ENCODE measurements around the gene TFDP1.

The TFDP1 gene

GRCh38 chr13:113630804-113631203 lies 46.3 kb downstream of the TFDP1 start:
- no peak overlapping the region for H3K4me3 ChIP-seq (ENCODE audit: low read length)
- no peak for TF ChIP-seq ZNF274 (IDR thresholded peaks at IDR 0.05; ENCODE audit: low read depth, low read length)

DNA sequence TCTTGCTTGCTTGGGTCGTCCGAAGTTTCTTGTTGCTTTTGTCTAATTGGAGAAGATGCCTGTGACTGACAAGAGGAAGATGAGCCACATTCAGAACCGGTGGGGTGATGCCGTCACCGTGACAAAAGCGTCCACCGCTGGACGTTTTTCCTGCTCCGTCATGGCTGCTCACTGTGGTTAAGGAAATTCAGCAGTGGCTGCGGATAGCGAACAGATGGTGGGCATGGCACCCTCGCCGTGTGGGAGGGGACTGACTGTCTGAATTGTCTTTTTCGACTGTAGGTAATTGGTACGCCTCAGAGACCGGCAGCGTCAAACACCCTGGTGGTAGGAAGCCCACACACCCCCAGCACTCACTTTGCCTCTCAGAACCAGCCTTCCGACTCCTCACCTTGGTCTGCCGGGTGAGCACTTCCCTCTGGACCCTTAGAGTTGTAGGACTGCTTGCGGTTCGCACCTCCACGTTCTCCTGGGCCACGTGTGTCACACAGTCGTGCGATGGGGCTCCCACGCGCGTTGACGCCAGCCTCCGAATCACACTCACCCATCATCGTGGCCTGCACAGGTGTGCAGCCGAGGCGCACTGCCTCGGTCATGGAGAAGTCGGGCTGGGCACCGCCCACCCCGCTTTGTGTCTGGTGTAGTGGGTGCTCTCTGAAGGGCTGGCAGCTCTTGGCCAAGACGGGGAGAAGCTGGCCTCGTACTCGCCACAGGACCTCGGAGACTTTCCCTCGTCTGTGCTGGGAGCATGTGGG lies 47.0 kb downstream of the TFDP1 start:
- no peak for TF ChIP-seq ZNF274 (IDR thresholded peaks at IDR 0.05; ENCODE audit: low read depth, low read length)
- no peak overlapping the region for H3K4me3 ChIP-seq (ENCODE audit: low read length)

DNA sequence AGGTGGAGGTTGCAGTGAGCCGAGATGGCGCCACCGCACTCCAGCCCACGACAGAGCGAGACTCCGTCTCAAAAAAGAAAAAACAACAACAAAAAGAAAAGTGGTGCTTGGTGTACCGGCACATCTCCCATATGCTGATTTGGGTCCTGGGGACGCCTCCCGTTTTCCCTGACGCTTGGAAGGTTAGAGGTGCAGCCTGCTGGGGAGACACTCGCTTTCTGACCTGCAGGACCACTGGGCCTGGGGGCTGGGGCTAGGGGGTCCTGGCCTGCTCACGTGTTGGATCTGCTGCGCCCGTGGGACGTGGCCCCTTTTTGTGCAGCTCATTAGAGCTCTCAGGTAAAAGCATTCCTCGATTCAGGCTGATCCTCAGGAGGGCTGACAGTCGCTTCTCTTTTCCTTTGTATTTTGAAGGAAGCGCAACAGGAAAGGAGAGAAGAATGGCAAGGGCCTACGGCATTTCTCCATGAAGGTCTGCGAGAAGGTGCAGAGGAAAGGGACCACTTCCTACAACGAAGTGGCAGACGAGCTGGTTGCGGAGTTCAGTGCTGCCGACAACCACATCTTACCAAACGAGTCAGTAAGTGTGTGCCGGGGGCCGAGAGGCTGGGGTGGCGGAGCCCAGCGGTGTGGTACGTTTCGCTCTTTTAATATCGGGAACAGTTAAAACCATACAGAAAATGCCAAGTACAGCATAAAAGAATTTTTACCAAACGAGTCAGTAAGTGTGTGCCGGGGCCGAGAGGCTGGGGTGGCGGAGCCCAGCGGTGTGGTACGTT lies 48.3 kb downstream of the TFDP1 start:
- H3K4me3 ChIP-seq (ENCODE audit: low read length) = no peak overlapping the region
- no peak for TF ChIP-seq ZNF274 (IDR thresholded peaks at IDR 0.05; ENCODE audit: low read depth, low read length)

GRCh38 chr13:113633485-113633873 lies 48.9 kb downstream of the TFDP1 start:
- no peak for TF ChIP-seq ZNF274 (IDR thresholded peaks at IDR 0.05; ENCODE audit: low read depth, low read length)
- no peak overlapping the region for H3K4me3 ChIP-seq (ENCODE audit: low read length)

DNA sequence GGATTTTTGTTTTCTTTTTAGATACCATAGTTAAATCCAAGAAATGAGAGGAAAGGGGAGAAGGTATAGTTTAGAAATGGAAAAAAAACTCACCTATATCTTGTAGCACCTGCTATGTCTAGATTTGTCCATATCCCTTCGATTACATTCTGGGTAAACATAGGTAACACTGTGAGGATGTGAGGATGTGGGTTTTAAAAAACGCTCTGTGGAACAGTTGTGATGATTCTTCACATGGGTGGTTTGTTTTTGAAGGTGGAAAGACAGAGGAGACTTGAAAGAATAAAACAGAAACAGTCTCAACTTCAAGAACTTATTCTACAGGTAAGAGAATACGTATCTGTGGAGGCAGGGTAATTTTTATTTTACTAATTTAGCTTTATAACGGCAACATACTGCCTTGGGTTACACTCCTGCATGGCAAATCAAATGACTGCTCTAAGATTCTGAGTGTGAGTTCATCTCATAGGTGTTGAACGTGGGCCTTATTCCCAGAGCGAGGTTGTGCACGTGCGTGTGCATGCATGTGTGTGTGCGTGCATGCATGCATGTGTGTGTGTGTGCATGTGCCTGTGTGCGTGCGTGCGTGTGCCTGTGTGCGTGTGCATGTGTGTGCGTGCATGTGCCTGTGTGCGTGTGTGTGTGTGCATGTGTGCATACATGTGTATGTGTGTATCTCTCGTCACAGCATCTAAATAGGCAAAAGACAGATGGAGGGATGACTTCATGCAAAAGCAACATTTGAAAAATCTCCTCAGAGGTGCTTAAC lies 49.9 kb downstream of the TFDP1 start:
- no peak overlapping the region for H3K4me3 ChIP-seq (ENCODE audit: low read length)
- no peak for TF ChIP-seq ZNF274 (IDR thresholded peaks at IDR 0.05; ENCODE audit: low read depth, low read length)

DNA sequence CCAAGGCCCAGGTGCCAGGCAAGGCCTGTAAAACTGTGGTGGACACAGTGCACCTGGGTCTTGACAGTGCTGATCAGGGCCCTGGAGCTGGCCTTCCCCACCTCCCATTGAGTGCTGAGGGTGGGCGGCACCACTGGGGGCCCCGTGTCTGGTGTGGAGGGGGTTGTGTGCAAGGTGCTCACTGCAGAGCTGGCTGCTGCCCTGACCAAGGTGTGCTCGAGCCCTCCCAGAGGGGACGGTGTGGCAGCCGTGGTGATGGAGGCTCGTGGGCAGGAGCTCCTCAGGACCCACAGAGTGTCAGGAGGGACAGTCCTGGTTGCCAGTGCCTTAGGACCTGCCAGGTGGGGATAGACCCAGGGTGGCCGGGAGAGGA lies 50.5 kb downstream of the TFDP1 start:
- TF ChIP-seq ZNF274 (IDR thresholded peaks at IDR 0.05; ENCODE audit: low read depth, low read length) = no peak
- no peak overlapping the region for H3K4me3 ChIP-seq (ENCODE audit: low read length)

DNA sequence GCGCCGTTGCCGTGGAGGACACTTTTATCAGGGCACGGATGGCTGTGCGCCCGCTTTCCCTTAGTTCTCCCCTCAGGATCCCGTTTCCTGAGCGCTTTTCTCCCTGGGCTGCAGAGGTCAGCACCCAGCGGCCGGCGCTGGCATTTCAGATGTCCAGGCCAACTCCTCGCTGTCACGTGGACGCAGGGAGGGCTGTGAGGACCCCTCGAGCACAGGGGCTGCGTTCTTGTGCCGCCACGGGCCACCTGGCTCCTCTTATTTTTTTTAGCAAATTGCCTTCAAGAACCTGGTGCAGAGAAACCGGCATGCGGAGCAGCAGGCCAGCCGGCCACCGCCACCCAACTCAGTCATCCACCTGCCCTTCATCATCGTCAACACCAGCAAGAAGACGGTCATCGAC lies 51.2 kb downstream of the TFDP1 start:
- no peak overlapping the region for H3K4me3 ChIP-seq (ENCODE audit: low read length)
- TF ChIP-seq ZNF274 (IDR thresholded peaks at IDR 0.05; ENCODE audit: low read depth, low read length) = no peak

- H3K4me3 ChIP-seq (ENCODE audit: low read length) = no peak overlapping the region
- TF ChIP-seq ZNF274 (IDR thresholded peaks at IDR 0.05; ENCODE audit: low read depth, low read length) = no peak
Observed at GRCh38 chr13:113636266-113636963, 51.9 kb downstream of the TFDP1 start.

DNA sequence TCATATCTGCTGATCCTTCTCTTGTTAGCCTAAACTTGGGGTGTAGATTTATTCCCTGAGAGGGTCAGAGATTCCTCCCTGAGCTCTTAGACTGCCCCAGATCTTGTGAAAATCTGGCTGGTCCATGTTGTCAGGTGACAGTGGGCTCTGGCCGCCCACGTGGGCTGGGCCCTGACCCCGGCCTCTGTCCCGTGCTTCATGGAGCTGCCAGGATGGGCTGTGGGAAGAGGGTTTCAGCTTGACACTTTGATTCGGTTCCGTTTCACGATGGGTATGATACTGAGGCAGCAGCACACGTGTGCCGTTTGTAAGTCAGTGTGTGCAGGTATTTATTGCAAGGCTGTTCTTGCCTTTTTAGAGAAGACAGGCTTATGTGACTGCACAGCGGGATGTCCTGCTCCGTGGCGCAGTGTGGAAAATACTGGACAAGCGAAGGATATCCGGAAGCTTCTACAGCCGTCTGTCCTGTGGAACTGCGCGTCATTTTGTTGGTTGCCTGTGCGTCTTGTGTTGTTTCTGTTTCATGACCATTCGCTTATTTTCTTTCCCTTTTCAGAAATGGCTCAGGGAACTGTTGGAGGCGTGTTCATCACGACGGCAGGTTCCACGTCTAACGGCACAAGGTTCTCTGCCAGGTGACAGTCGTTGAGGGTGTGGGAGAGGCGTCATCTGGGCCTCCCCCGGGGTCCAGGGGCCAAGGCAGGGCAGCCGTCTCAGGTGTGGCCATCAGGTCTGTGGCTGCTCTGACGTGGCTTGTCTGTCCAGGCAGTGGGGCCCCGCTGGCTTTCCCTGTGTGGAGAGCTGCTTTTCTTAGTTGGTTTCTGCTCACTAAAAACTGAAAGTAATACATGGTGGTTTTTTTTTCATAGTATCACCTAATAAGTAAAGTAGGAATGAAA lies 53.0 kb downstream of the TFDP1 start:
- TF ChIP-seq ZNF274 (IDR thresholded peaks at IDR 0.05; ENCODE audit: low read depth, low read length) = no peak
- H3K4me3 ChIP-seq (ENCODE audit: low read length) = no peak overlapping the region

GRCh38 chr13:113638173-113638746 lies 53.7 kb downstream of the TFDP1 start:
- TF ChIP-seq ZNF274 (IDR thresholded peaks at IDR 0.05; ENCODE audit: low read depth, low read length) = no peak
- H3K4me3 ChIP-seq (ENCODE audit: low read length) = no peak overlapping the region

- no peak for TF ChIP-seq ZNF274 (IDR thresholded peaks at IDR 0.05; ENCODE audit: low read depth, low read length)
- H3K4me3 ChIP-seq (ENCODE audit: low read length) = no peak overlapping the region
Observed at GRCh38 chr13:113638806-113639205, 54.3 kb downstream of the TFDP1 start.

- H3K4me3 ChIP-seq (ENCODE audit: low read length) = no peak overlapping the region
- no peak for TF ChIP-seq ZNF274 (IDR thresholded peaks at IDR 0.05; ENCODE audit: low read depth, low read length)
Observed at GRCh38 chr13:113639616-113640262, 55.2 kb downstream of the TFDP1 start.

Data from GM08714 (cell line).